GM18505 (cell line): ENCODE data around the gene PKIB.
A peak's percentile ranks its signal among the peaks of the same experiment; 100 is the strongest.
"Not testable (repeated sequence)": the region's sequence is repeated elsewhere in the genome, so short reads cannot be mapped to it uniquely, and the experiment has no call there.

Experiments
- ATAC-seq: cut with Tn5 transposase; IDR thresholded peaks from one replicate; pipeline ENCODE4 v1.9.1; 2021; ENCODE audit not compliant: unreplicated experiment
- POLR2A ChIP-seq: IDR thresholded peaks from 4 replicates; pipeline ENCODE4 v1.6.1; 2011; ENCODE audit warnings: borderline replicate concordance; ENCODE audit not compliant: insufficient read depth, insufficient read length; ENCODE audit errors: extremely low read depth

The PKIB gene, protein sequence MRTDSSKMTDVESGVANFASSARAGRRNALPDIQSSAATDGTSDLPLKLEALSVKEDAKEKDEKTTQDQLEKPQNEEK

DNA sequence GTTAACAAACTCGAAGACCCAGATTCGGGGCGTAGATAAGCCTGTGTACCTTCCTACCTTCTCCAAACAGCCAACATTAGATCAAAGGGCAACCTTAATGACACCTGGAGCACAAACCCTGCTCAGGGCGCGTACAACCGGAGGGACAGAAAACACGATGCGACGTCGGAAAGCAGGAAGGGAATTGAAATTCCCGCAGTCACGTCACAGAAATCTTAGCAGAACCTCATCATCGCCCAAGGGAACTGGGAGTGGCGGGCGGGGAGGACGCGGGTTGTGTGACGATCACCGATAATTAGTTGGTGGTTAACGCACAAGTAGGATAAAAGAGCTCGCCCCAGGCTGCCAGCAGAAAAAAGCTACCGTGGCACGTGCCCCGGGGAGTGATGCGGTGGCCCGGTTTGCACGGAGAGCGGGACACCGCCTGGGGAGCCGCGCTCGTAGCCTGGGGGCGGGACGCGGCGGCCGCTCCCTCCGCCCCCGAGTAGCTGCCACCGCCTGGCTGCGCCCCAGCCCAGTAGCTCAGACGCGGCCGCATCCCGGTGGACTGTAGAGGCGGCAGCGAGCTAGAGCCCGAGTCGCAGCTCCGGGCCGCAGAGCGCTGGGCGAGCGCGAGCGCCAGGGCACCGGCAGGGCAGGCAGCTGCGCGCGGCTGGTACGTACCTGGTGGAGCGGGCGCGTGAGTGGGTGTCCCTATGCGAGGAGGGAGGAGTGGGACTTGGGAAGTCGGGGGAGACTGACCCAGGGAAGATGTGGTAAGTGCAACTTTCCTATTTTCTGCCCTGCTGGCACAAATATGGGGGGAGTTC, at the start of gene PKIB:
TSS of gene PKIB (plus strand) at position 525 of the 809 bp plus-strand sequence. CDS start 107,390 bp downstream, outside the sequence.
- no peak for TF ChIP-seq POLR2A

GRCh38 chr6:122563364-122564052, 46.7 kb upstream of the PKIB start:
- ATAC-seq: no peak
- no peak for TF ChIP-seq POLR2A

More for the DNA sequence above, at the start of gene PKIB:
- peak; percentile 98 for ATAC-seq

- ATAC-seq: no peak
- no peak for TF ChIP-seq POLR2A
Observed at GRCh38 chr6:122564230-122564629, 46.0 kb upstream of the PKIB start.

DNA sequence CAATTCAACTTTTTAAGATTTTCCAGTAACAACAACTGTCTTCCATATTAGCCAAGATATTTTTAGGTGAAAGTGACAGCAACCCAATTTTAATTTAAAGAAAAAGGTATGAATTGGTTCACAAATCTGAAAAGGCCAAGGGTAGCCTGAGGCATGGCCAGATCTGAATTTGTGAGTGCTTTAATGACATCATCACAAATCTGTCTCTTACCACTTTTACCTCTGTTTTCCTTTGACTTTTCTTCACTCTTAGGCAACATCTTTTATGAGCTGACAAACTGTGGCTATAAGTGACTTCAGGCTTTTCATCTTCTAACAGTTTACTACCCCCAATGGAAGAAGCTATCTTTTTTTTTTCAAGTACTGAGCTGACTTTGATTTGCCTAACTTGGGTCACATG, 44.5 kb upstream of the PKIB start:
- ATAC-seq: no peak
- TF ChIP-seq POLR2A: no peak

DNA sequence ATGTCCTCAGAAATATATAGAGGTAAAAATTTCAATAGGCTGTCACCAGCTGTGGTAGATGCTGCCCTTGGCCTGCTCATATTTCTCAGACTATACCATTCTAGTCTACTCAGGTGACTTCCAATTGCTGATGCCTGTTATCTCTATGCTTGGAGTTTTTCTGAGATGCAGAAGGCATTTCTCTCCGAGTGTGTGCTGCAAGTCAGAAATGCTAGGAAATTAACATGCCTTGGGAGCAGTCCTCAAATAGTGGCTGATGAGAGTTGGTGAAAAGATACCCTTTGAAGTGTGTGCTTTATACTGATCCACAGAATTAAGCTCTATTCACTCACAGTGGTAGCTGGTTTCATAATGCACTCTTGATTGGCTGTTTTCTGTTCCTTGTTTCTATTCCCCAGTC, 43.2 kb upstream of the PKIB start:
- no peak for ATAC-seq
- no peak for TF ChIP-seq POLR2A

DNA sequence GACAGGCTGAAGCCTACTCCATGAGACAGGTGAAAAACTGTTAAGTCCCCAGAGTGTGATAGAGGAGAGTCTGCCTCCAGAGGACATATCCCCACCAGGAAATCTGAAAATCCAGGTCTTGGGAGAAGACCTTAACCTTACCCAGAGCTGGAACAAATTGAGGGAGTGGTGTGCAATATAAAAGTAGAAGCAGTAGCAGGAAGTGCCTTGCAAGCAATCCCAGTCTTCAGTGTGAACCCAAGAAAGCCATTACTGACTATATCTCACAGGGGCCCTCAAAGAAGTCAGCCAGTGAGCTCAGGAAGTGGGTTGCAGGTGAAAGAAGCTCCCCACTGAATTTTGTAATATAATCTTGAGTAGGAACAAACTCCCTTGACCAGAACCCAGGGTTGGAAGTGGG, 41.9 kb upstream of the PKIB start:
- no peak for ATAC-seq
- no peak for TF ChIP-seq POLR2A

- TF ChIP-seq POLR2A: no peak
- ATAC-seq: no peak
Observed at GRCh38 chr6:122568797-122569221, 41.4 kb upstream of the PKIB start.

GRCh38 chr6:122569230-122569771, 40.9 kb upstream of the PKIB start:
- ATAC-seq: no peak

GRCh38 chr6:122571888-122572287, 38.3 kb upstream of the PKIB start:
- no peak for TF ChIP-seq POLR2A
- no peak for ATAC-seq

More at GRCh38 chr6:122569230-122569771, 40.9 kb upstream of the PKIB start:
- TF ChIP-seq POLR2A: no peak

GRCh38 chr6:122576888-122577287, 33.3 kb upstream of the PKIB start:
- TF ChIP-seq POLR2A: no peak
- ATAC-seq: no peak

- no peak for TF ChIP-seq POLR2A
- ATAC-seq: no peak
Observed at GRCh38 chr6:122578961-122579360, 31.2 kb upstream of the PKIB start.

- no peak for ATAC-seq
- no peak for TF ChIP-seq POLR2A
Observed at GRCh38 chr6:122580737-122581136, 29.5 kb upstream of the PKIB start.

GRCh38 chr6:122589115-122589514, 21.1 kb upstream of the PKIB start:
- no peak for TF ChIP-seq POLR2A
- no peak for ATAC-seq

- ATAC-seq: not testable (repeated sequence)
Observed at GRCh38 chr6:122598295-122598694, 11.9 kb upstream of the PKIB start.

DNA sequence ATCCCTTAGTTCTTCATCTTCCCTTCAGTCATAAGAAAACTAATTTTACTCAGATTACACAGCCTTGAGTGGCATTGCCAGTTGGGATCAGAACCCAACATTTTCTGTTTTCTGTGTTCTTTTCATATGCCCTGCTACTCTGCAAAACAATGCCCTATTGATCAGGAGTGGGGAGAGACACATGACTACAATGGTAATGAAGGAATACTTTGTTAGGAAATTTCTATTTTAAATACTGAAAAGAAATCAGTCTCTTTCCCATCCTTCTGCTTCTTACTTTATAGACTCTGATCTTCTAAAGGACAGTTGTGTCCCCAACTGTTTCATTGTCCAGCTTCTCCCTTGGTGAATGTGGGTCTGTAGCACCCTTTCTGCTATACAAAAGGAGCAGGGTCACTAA, 5.5 kb upstream of the PKIB start:
- no peak for TF ChIP-seq POLR2A
- no peak for ATAC-seq
